ENCODE results near the gene NSD1.
A peak's percentile ranks its signal among the peaks of the same experiment; 100 is the strongest.

The NSD1 gene, protein sequence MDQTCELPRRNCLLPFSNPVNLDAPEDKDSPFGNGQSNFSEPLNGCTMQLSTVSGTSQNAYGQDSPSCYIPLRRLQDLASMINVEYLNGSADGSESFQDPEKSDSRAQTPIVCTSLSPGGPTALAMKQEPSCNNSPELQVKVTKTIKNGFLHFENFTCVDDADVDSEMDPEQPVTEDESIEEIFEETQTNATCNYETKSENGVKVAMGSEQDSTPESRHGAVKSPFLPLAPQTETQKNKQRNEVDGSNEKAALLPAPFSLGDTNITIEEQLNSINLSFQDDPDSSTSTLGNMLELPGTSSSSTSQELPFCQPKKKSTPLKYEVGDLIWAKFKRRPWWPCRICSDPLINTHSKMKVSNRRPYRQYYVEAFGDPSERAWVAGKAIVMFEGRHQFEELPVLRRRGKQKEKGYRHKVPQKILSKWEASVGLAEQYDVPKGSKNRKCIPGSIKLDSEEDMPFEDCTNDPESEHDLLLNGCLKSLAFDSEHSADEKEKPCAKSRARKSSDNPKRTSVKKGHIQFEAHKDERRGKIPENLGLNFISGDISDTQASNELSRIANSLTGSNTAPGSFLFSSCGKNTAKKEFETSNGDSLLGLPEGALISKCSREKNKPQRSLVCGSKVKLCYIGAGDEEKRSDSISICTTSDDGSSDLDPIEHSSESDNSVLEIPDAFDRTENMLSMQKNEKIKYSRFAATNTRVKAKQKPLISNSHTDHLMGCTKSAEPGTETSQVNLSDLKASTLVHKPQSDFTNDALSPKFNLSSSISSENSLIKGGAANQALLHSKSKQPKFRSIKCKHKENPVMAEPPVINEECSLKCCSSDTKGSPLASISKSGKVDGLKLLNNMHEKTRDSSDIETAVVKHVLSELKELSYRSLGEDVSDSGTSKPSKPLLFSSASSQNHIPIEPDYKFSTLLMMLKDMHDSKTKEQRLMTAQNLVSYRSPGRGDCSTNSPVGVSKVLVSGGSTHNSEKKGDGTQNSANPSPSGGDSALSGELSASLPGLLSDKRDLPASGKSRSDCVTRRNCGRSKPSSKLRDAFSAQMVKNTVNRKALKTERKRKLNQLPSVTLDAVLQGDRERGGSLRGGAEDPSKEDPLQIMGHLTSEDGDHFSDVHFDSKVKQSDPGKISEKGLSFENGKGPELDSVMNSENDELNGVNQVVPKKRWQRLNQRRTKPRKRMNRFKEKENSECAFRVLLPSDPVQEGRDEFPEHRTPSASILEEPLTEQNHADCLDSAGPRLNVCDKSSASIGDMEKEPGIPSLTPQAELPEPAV (N-terminal part only)

DNA sequence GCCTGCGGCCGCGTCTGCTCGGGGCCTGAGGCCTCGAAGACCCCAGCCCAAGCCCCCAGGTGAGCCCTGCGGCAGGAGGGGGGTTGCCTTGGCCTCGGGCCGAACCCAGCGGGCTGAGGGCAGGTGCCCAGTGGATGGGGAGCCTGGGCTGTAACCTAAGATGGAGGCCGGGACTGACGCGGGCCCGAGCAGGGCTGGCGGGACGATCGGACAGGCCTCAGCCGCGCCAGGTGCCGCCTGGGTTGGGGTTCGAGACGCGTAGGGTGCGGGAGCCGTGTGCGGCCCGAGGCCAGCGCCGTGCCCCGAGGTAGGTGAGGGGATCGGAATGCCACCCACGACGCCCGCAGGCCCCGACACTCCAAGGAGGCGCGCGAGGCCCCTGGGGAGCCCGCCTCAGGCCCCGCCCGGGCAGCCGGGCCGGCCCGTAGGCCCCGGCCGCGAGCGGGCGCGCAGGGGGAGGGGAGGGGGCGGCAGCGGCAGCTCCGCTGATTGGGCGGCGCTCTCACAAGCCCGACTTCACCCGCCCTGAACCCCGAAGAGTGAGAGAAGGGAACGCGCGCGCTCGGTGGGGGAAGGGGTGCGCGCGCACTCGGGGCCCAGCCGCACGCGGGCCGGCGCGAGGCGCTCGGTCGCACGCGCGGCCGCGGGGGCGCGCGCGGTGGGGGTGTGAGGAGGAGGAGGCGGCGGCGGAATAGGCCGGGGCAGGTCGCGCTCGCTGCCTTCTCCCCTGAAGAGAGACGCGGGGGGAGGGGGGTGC, at the start of gene NSD1:
Gene NSD1 (plus strand): TSS at position 678 of the 757 bp plus-strand sequence. CDS start 1,331 bp downstream, outside the sequence.
- peak; percentile 52 to 71 for DNase-seq

DNA sequence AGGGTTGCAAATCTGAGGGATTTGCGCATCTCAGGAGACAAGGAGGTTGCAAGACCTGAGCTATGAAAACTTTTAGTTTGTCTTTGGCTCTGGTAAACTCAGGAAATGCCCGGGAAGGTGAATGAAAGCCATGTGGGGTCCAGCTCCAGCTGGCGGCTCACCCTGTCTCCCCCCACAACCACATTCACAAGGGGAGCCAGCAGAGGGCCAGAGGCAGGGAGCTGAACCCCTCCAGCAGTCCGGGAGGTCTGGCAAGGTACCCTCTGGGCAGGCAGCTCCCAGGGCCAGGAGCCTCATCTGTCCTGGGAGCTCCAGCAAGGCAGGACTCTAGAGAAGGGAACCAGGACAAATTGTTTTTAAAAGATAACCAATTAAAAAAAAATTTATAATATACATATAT, 49.4 kb upstream of the NSD1 start:
- DNase-seq, result no peak

GRCh38 chr5:177085985-177086653, 47.5 kb upstream of the NSD1 start:
- no peak for DNase-seq

GRCh38 chr5:177086654-177087397, 46.7 kb upstream of the NSD1 start, which contains the start of gene FGFR4:
Gene FGFR4, plus strand, starts transcription at chr5:177086915. Its CDS starts 2,688 bp downstream, at chr5:177089603.
- peak; percentile 45 to 58 for DNase-seq

- DNase-seq, result no peak
Measured at GRCh38 chr5:177087398-177088005, 46.1 kb upstream of the NSD1 start.

- no peak for DNase-seq
Measured at GRCh38 chr5:177089127-177089526, 44.4 kb upstream of the NSD1 start.

GRCh38 chr5:177089825-177090641, 43.5 kb upstream of the NSD1 start:
- DNase-seq, result no peak

DNA sequence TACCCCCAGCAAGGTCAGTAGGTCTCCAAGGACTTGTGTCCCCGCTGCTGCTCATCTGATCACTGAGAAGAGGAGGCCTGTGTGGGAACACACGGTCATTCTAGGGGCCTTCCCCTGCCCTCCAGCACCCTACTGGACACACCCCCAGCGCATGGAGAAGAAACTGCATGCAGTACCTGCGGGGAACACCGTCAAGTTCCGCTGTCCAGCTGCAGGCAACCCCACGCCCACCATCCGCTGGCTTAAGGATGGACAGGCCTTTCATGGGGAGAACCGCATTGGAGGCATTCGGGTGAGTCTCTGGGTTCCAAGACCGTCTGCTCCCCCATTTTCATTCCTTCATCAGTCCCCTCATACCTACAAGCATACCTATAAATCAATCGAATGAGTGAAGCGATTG, 42.8 kb upstream of the NSD1 start:
- no peak for DNase-seq

GRCh38 chr5:177091232-177091631, 42.3 kb upstream of the NSD1 start:
- no peak for DNase-seq

GRCh38 chr5:177092178-177093081, 41.1 kb upstream of the NSD1 start:
- no peak for DNase-seq

DNA sequence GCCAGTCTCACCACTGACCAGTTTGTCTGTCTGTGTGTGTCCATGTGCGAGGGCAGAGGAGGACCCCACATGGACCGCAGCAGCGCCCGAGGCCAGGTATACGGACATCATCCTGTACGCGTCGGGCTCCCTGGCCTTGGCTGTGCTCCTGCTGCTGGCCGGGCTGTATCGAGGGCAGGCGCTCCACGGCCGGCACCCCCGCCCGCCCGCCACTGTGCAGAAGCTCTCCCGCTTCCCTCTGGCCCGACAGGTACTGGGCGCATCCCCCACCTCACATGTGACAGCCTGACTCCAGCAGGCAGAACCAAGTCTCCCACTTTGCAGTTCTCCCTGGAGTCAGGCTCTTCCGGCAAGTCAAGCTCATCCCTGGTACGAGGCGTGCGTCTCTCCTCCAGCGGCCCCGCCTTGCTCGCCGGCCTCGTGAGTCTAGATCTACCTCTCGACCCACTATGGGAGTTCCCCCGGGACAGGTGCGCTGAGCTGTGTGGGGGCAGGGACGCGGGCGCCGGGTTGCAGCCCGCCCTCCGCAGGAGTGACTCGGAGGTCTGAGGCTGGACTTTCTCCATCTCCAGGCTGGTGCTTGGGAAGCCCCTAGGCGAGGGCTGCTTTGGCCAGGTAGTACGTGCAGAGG, 40.4 kb upstream of the NSD1 start:
- no peak for DNase-seq

DNA sequence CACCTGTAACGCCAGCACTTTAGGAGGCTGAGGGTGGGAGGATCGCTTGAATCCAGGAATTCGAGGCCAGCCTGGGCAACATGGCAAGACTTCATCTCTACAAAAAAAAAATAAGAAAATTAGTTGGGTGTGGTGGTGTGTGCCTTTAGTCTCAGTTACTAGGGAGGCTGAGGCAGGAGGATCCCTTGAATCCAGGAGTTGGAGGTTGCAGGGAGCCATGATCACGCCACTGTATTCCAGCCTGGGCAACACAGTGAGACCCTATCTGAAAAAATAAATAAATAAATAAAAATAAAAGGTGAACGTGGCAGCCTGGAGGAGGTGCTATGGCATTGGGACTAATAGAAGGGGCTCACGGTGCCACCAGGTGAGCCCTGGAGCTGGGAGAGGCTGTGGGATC, 39.8 kb upstream of the NSD1 start:
- no peak for DNase-seq

DNA sequence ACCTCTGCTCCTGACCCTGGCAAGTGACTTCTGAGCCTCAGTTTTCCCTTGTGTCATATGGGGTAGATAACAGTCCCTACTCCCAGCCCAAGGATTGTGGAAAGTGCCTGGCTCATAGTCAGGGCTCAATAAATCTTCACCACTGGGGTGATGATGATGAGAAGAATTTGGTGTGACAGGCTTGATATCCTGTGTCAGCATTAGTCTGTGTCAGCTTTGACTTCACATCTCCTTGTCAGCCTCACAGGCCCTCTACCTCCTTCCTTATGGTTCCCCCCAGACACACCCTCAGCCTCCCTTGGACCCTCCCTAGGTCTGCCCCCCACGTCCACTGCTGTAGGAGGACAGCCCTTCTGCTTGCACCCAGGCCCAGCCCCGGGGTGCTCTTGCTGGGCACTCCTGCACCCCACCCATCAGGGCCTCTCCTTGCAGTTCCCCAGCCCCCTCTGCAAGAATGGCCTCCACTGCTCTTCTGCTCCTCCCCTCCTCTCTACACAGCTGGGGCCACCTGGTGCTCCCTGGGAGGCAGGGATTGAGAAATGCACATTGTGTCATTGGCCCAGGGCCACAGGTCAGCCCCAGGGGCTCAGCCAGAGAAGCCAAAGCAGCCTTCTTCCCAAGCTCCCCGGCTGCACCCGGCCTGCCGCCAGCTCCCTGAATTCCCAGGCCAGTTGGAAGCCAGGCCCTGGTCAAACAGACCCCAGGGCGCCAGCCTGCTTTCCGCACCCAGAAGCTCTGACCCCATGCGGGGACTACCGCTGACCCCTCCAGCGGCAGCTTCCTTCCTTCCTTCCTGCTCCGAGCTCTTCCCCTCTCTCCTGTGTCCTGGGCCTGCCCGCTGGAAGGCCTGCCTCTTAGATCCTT, 39.1 kb upstream of the NSD1 start:
- DNase-seq, result no peak

DNA sequence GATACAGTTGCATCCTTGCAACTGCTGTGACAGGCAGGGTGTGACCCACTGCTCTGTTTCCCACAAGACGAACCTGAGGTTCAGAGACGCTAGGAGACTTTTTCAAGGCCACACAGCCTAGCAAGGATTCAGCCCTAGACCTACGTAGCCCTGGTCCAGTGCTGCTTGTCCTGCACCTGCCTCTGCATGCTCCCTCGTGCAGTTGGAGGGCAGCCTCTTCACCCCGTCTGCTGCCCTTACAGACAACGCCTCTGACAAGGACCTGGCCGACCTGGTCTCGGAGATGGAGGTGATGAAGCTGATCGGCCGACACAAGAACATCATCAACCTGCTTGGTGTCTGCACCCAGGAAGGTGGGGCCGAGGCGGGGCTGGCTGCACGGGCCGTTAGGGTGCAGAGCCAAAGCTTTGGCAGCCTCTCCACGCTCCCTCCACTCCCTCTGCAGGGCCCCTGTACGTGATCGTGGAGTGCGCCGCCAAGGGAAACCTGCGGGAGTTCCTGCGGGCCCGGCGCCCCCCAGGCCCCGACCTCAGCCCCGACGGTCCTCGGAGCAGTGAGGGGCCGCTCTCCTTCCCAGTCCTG, 38.4 kb upstream of the NSD1 start:
- DNase-seq, result no peak

- no peak for DNase-seq
Measured at GRCh38 chr5:177096162-177097015, 37.2 kb upstream of the NSD1 start.
